ENCODE data around the gene GATA3.

- no peak for TF ChIP-seq EZH2 (IDR thresholded peaks at IDR 0.05; ENCODE audit: insufficient read depth, poor library complexity, severe bottlenecking)
- TF ChIP-seq EZH2phosphoT487 (IDR thresholded peaks at IDR 0.05; ENCODE audit: insufficient read depth, low read depth), result no peak
Measured at GRCh38 chr10:8112230-8112905, 57.9 kb downstream of the GATA3 start.

Data from GM23248 (cell line).